HG03439 (cell line): ENCODE data around the gene CNST.
"Not testable (repeated sequence)": the region's sequence is repeated elsewhere in the genome, so short reads cannot be mapped to it uniquely, and the experiment has no call there.

Experiments
- ATAC-seq: cut with Tn5 transposase; IDR thresholded peaks from one replicate; pipeline ENCODE4 v1.9.1; 2021; ENCODE audit warnings: mild to moderate bottlenecking, moderate library complexity; ENCODE audit not compliant: unreplicated experiment

Gene CNST

DNA sequence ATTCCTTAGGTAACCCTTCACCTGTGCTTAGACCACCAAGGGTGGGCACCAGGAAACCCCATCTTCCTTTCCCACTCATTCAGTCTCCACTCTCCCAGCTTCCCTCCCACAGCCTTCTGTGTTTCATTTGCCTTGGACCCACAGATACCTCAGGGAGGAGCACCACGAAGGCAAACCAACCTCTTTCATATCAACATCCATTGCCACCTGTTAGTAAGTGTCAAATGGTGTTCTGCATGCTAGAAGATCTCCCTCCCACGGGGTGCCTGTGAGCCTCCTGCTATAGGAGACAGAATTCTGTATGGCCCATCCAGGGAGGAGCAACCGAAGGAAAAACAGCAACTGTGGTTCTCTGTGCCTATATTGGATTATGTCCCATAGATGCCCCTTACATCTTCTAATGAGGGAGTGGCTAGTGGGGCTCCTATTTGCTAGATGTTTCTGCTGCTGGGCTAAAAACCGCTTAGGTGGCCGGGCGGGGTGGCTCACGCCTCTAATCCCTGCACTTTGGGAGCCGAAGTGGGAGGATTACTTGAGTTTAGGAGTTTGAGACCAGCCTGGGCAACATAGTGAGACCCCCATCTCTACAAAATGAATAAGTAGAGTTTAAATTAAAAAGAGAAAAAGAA lies 132.3 kb downstream of the CNST start:
- no peak for ATAC-seq

GRCh38 chr1:246699095-246699735 lies 133.0 kb downstream of the CNST start:
- peak; percentile 90 for ATAC-seq

GRCh38 chr1:246703581-246703980 lies 137.3 kb downstream of the CNST start:
- no peak for ATAC-seq

GRCh38 chr1:246705368-246705767 lies 139.1 kb downstream of the CNST start:
- ATAC-seq, result no peak

DNA sequence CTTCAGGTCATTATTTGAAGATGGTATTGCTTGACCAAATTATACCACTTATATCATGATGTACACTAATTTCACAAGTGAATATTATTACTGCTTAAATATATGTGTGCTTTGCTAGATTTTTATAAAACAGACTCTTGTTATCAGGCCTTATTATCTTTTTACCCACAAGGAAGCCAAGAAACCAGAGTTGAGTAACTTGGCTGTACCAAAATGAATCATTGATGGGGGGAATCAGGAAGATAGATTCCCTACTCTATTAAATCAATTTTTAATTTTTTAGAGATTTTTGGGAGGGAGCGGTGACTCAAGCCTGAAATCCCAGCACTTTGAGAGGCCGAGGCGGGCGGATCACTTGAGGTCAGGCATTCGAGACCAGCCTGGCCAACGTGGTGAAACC lies 141.9 kb downstream of the CNST start:
- ATAC-seq, result no peak

DNA sequence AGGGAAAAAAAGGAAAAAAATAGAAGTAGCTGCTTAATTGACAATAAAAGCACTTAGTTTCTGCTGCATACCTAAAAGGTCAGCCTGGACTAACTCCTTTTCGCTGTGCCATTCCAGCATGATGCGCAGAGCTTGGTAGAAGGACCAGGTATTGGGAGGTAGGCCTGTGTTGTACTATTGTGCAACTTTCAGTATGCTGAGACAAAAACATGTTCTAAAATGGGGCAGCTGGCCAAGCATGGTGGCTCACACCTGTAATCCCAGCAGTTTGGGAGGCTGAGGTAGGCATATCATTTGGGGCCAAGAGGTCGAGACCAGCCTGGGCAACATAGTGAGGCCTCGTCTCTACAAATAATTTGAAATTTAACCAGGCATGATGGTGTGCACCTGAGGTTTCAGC lies 142.9 kb downstream of the CNST start:
- no peak for ATAC-seq

- ATAC-seq, result no peak
These were observed 143.6 kb downstream of the CNST start for GRCh38 chr1:246709835-246710234.

DNA sequence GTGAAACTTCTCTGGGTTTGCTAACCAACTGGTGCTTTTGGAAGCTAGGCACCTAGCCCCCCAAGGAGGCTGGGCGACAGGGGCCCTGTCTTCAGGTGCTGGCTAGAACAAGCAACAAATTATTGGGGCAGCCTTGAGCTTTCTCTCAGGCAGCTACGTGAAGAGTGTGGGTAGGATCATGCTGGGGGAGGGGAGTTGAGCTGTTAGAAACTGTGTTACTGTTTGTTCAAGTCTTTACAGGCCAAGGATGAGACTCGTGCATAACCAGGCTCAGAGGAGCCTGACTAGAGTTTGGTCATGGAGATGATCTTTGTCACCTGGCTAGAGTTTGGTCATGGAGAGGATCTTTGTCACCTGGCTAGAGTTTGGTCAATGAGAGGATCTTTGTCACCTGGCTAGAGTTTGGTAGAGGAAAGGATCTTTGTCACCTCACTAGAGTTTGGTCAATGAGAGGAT lies 145.3 kb downstream of the CNST start:
- ATAC-seq, result no peak

- ATAC-seq, result not testable (repeated sequence)
These were observed 146.2 kb downstream of the CNST start for GRCh38 chr1:246712428-246712827.
